HepG2 (cell line): Measurements from ENCODE around the gene NCKIPSD. TPM values are rescaled to one million over a fixed set of nuclear protein-coding genes. Genes with fewer than 3 reads are reported as not detected.

Source experiments
- HDAC2 ChIP-seq: sonication (generic); formaldehyde crosslinking; IDR thresholded peaks from 2 replicates; pipeline ENCODE4 v1.4.0; 2020; ENCODE audit warnings: missing genetic modification reagents
- KAT8 ChIP-seq: IDR thresholded peaks from 2 replicates; pipeline ENCODE4 v1.6.1; 2016; ENCODE audit warnings: missing genetic modification reagents, missing compliant biosample characterization
- KDM2A ChIP-seq: sonication (generic); formaldehyde crosslinking; IDR thresholded peaks from 2 replicates; pipeline ENCODE4 v1.4.0; 2020; ENCODE audit warnings: low read depth, missing genetic modification reagents, borderline replicate concordance
- NCOR1 ChIP-seq: fragments of 200-600 bp; sonication (generic); IDR thresholded peaks from 2 replicates; pipeline ENCODE4 v1.7.0; 2017; ENCODE audit warnings: antibody characterized with exemption, low read length, borderline replicate concordance
- SOX6 ChIP-seq, 2 experiments: fragments of 450-650 bp in 1 of 2; sonication (generic) in 1 of 2; formaldehyde crosslinking in 1 of 2; IDR thresholded peaks; 2 replicates each; pipeline versions ENCODE4 v1.4.0 to v1.6.1; 2017 to 2020; ENCODE audit warnings: antibody characterized with exemption in 1 of 2, mild to moderate bottlenecking in 1 of 2, missing genetic modification reagents in 1 of 2
- TCF7L2 ChIP-seq: IDR thresholded peaks from 2 replicates; pipeline ENCODE4 v1.6.1; 2011; ENCODE audit warnings: mild to moderate bottlenecking, low read depth, low read length, moderate library complexity
- ZBTB7B ChIP-seq: sonication (generic); formaldehyde crosslinking; IDR thresholded peaks from 2 replicates; pipeline ENCODE4 v1.4.0; 2020; ENCODE audit warnings: missing genetic modification reagents
- ZFYVE20 ChIP-seq: sonication (generic); formaldehyde crosslinking; IDR thresholded peaks from 2 replicates; pipeline ENCODE4 v1.8.0; 2023; ENCODE audit warnings: low read depth, mild to moderate bottlenecking, moderate library complexity, missing genetic modification reagents, borderline replicate concordance
- ZNF44 ChIP-seq: sonication (generic); formaldehyde crosslinking; IDR thresholded peaks from 2 replicates; pipeline ENCODE4 v1.5.1; 2020; ENCODE audit warnings: mild to moderate bottlenecking, missing genetic modification reagents
- ZNF530 ChIP-seq: sonication (generic); formaldehyde crosslinking; IDR thresholded peaks from 2 replicates; pipeline ENCODE4 v1.5.0; 2020; ENCODE audit warnings: low read depth, mild to moderate bottlenecking, missing genetic modification reagents
- ZNF547 ChIP-seq: sonication (generic); formaldehyde crosslinking; IDR thresholded peaks from 2 replicates; pipeline ENCODE4 v1.5.1; 2020; ENCODE audit warnings: mild to moderate bottlenecking, missing genetic modification reagents
- ZNF607 ChIP-seq: sonication (generic); formaldehyde crosslinking; IDR thresholded peaks from 2 replicates; pipeline ENCODE4 v1.5.1; 2020; ENCODE audit warnings: missing genetic modification reagents, mild to moderate bottlenecking, borderline replicate concordance
- ZNF616 ChIP-seq: sonication (generic); formaldehyde crosslinking; IDR thresholded peaks from 2 replicates; pipeline ENCODE4 v1.5.0; 2020; ENCODE audit warnings: low read depth, mild to moderate bottlenecking, missing genetic modification reagents
- ZNF644 ChIP-seq: IDR thresholded peaks from 2 replicates; pipeline ENCODE4 v1.6.1; 2016; ENCODE audit warnings: low read depth
- ZNF724P ChIP-seq: sonication (generic); formaldehyde crosslinking; IDR thresholded peaks from 2 replicates; pipeline ENCODE4 v1.8.0; 2022; ENCODE audit warnings: missing genetic modification reagents, borderline replicate concordance
- polyA plus RNA-seq, 8 experiments: library from polyadenylated mRNA; depleted of rRNA in 3 of 8; stranded (reverse) in 7 of 8; unstranded in 1 of 8; fragments of >200 nt; fragmentation: Illumina TruSeq in 4 of 8; extraction: Trizol in 4 of 8; gene quantifications; 2 replicates each; pipeline versions ENCODE4 v1.2.1 to v1.2.3, GENCODE V29; 2011 to 2016; ENCODE audit warnings: low read depth in 4 of 8, missing spikeins in 1 of 8, mixed read lengths in 1 of 8; ENCODE audit not compliant: insufficient read depth in 1 of 8
- total RNA-seq, 5 experiments: library from RNA; depleted of rRNA; stranded (reverse); fragments of >200 nt; fragmentation: Illumina TruSeq; extraction: Trizol; gene quantifications; 2 replicates each; pipeline ENCODE4 v1.2.3, GENCODE V29; 2016; ENCODE audit warnings: low read depth in 1 of 5
- TF ChIP-seq, protein P1 (sequence below): IDR thresholded peaks from 2 replicates; pipeline ENCODE4 v1.6.1; 2016; ENCODE audit warnings: missing compliant biosample characterization, missing genetic modification reagents, borderline replicate concordance
- TF ChIP-seq, protein P2 (sequence below): sonication (generic); formaldehyde crosslinking; IDR thresholded peaks from 2 replicates; pipeline ENCODE4 v1.5.1; 2020; ENCODE audit warnings: mild to moderate bottlenecking, missing genetic modification reagents, moderate library complexity
- TF ChIP-seq, protein P3 (sequence below): sonication (generic); formaldehyde crosslinking; IDR thresholded peaks from 2 replicates; pipeline ENCODE4 v1.8.0; 2022; ENCODE audit warnings: missing genetic modification reagents, mild to moderate bottlenecking, inconsistent platforms, borderline replicate concordance
- TF ChIP-seq, protein P4 (sequence below): sonication (generic); formaldehyde crosslinking; IDR thresholded peaks from 2 replicates; pipeline ENCODE4 v1.4.0; 2020; ENCODE audit warnings: mild to moderate bottlenecking, missing genetic modification reagents

The NCKIPSD gene
- total and polyA plus RNA-seq, 2 of the 13 experiments (the other 11 are each of a cell fraction or from before 2014, with no cell fraction given): 13.5 to 35.2 TPM

DNA sequence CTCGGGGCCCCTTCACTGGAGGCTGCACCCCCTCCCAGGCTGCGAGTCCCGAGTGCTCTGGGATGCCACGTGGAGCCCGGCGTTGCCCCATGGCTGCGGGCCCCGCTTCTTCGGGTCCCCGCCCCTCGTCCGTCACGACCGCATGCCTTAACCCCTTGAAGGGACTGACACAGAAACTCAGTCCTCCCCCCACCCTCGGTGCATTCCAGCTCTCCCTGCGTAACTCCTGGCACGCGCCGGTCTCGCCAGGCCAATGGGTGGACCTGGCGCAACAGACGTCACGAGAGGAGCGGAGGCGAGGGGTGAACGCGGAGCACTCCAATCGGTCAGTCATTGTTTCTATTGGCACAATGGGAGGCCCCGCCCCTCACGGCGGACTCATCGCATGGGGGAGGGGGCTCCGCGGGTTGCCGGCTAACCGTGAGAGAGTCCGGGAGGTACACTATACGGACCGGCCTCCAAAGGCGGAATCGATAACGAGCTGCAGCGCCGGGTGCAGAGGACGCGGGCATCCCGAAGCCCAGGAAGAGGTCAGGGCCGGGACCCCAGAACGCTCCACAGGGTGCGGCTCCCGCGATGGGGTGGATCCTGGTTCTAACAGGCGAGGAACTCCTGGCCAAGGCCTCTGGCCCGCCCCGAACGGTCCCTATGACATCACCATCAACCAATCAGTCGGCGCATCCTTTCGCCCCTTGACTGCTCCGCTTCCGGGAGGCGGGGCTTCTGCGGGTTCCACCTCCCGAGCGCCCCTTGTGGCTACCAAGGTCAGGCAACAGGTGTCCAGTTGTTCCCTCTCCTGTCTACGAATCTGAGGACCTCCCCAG is 22.0 kb downstream of the NCKIPSD start (continued):
- TF ChIP-seq, protein P1, sequence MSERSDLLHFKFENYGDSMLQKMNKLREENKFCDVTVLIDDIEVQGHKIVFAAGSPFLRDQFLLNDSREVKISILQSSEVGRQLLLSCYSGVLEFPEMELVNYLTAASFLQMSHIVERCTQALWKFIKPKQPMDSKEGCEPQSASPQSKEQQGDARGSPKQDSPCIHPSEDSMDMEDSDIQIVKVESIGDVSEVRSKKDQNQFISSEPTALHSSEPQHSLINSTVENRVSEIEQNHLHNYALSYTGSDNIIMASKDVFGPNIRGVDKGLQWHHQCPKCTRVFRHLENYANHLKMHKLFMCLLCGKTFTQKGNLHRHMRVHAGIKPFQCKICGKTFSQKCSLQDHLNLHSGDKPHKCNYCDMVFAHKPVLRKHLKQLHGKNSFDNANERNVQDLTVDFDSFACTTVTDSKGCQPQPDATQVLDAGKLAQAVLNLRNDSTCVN (CRISPR knock-in tag): 0 out of 2 replicates have a peak, but pooled peaks have one; percentile 7
- peak; percentile 68 for TF ChIP-seq KAT8
- peak; percentile 88; the same call in 1 of the 2 replicates for TF ChIP-seq ZNF724P (CRISPR knock-in tag)
- 0 out of 2 replicates have a peak, but pooled peaks have one; percentile 65 for TF ChIP-seq ZNF616 (CRISPR knock-in tag)
- TF ChIP-seq, protein P2, sequence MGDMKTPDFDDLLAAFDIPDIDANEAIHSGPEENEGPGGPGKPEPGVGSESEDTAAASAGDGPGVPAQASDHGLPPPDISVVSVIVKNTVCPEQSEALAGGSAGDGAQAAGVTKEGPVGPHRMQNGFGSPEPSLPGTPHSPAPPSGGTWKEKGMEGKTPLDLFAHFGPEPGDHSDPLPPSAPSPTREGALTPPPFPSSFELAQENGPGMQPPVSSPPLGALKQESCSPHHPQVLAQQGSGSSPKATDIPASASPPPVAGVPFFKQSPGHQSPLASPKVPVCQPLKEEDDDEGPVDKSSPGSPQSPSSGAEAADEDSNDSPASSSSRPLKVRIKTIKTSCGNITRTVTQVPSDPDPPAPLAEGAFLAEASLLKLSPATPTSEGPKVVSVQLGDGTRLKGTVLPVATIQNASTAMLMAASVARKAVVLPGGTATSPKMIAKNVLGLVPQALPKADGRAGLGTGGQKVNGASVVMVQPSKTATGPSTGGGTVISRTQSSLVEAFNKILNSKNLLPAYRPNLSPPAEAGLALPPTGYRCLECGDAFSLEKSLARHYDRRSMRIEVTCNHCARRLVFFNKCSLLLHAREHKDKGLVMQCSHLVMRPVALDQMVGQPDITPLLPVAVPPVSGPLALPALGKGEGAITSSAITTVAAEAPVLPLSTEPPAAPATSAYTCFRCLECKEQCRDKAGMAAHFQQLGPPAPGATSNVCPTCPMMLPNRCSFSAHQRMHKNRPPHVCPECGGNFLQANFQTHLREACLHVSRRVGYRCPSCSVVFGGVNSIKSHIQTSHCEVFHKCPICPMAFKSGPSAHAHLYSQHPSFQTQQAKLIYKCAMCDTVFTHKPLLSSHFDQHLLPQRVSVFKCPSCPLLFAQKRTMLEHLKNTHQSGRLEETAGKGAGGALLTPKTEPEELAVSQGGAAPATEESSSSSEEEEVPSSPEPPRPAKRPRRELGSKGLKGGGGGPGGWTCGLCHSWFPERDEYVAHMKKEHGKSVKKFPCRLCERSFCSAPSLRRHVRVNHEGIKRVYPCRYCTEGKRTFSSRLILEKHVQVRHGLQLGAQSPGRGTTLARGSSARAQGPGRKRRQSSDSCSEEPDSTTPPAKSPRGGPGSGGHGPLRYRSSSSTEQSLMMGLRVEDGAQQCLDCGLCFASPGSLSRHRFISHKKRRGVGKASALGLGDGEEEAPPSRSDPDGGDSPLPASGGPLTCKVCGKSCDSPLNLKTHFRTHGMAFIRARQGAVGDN (CRISPR knock-in tag): peak; percentile 97
- 0 out of 2 replicates have a peak, but pooled peaks have one; percentile 64 for TF ChIP-seq ZNF44 (CRISPR knock-in tag)
- no peak for TF ChIP-seq ZFYVE20 (CRISPR knock-in tag)
- TF ChIP-seq, protein P3, sequence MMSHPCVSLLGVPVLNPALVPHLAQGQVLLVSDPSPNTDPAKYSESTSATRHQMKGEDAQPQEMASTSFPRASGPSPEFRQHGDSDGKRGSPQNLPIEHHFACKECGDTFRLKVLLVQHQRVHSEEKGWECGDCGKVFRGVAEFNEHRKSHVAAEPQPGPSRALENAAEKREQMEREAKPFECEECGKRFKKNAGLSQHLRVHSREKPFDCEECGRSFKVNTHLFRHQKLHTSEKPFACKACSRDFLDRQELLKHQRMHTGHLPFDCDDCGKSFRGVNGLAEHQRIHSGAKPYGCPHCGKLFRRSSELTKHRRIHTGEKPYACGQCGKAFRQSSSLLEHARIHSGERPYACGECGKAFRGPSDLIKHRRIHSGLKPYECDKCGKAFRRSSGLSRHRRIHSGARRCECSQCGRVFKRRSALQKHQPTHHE: peak; percentile 77
- peak; percentile 99 for TF ChIP-seq KDM2A (CRISPR knock-in tag)
- TF ChIP-seq ZNF547: peak; percentile 96
- no peak for TF ChIP-seq ZNF644 (CRISPR knock-in tag)
- no peak for TF ChIP-seq TCF7L2
- TF ChIP-seq ZNF530 (CRISPR knock-in tag): no peak
- TF ChIP-seq HDAC2 (CRISPR knock-in tag): peak; percentile 47; the same call in 1 of the 2 replicates
- TF ChIP-seq NCOR1: peak; percentile 49; the same call in 1 of the 2 replicates
- TF ChIP-seq, protein P4, sequence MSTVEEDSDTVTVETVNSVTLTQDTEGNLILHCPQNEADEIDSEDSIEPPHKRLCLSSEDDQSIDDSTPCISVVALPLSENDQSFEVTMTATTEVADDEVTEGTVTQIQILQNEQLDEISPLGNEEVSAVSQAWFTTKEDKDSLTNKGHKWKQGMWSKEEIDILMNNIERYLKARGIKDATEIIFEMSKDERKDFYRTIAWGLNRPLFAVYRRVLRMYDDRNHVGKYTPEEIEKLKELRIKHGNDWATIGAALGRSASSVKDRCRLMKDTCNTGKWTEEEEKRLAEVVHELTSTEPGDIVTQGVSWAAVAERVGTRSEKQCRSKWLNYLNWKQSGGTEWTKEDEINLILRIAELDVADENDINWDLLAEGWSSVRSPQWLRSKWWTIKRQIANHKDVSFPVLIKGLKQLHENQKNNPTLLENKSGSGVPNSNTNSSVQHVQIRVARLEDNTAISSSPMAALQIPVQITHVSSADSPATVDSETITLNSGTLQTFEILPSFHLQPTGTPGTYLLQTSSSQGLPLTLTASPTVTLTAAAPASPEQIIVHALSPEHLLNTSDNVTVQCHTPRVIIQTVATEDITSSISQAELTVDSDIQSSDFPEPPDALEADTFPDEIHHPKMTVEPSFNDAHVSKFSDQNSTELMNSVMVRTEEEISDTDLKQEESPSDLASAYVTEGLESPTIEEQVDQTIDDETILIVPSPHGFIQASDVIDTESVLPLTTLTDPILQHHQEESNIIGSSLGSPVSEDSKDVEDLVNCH (CRISPR knock-in tag): no peak
- TF ChIP-seq SOX6 (IDR thresholded peaks at IDR 0.05): no peak
- TF ChIP-seq SOX6 (CRISPR knock-in tag; IDR thresholded peaks at IDR 0.05): peak; percentile 97
- TF ChIP-seq ZNF607 (CRISPR knock-in tag): peak; percentile 76; the same call in 1 of the 2 replicates
- TF ChIP-seq ZBTB7B (CRISPR knock-in tag): 0 out of 2 replicates have a peak, but pooled peaks have one; percentile 28
